DND-41 (cell line): ENCODE data around the gene HIGD1A.

Experiments used
- ATAC-seq: fragments of 200-7000 bp; cut with Tn5 transposase; 3 replicates; pipeline ENCODE4 v1.9.1; 2021; ENCODE audit warnings: low read depth; ENCODE audit not compliant: insufficient read depth
- DNase-seq: peaks from one replicate; pipeline ENCODE4 v3.0.0-alpha.2; 2020
- H2AFZ ChIP-seq: 2 replicates; pipeline ENCODE4 v1.6.0; 2012; ENCODE audit warnings: low read depth, low read length
- H3K27ac ChIP-seq: 2 replicates; pipeline ENCODE4 v1.5.1; 2012; ENCODE audit warnings: low read length, inconsistent platforms
- H3K27me3 ChIP-seq: fragments of 200-600 bp; sonication (generic); 2 replicates; pipeline ENCODE4 v1.6.0; 2012; ENCODE audit warnings: low read length, mild to moderate bottlenecking, inconsistent platforms; ENCODE audit not compliant: insufficient read depth, poor library complexity
- H3K36me3 ChIP-seq: 2 replicates; pipeline ENCODE4 v1.5.1; 2012; ENCODE audit warnings: low read length, inconsistent platforms; ENCODE audit not compliant: insufficient read depth
- H3K4me1 ChIP-seq: 2 replicates; pipeline ENCODE4 v1.5.1; 2012; ENCODE audit warnings: mild to moderate bottlenecking, low read length; ENCODE audit not compliant: insufficient read depth
- H3K4me2 ChIP-seq: 2 replicates; pipeline ENCODE4 v1.6.0; 2012; ENCODE audit warnings: mild to moderate bottlenecking, moderate library complexity, low read length, inconsistent platforms; ENCODE audit not compliant: insufficient read depth
- H3K4me3 ChIP-seq, 2 experiments: fragments of 200-600 bp in 1 of 2; shearing (Covaris generic) in 1 of 2; 2 replicates each; pipeline ENCODE4 v1.5.1; 2012 to 2016; ENCODE audit warnings: inconsistent platforms in 2 of 2, low read length in 2 of 2, mild to moderate bottlenecking in 2 of 2, low read depth in 1 of 2, moderate library complexity in 1 of 2
- H3K79me2 ChIP-seq: 2 replicates; pipeline ENCODE4 v1.6.0; 2012; ENCODE audit warnings: low read length, inconsistent platforms; ENCODE audit not compliant: insufficient read depth
- H3K9ac ChIP-seq: 2 replicates; pipeline ENCODE4 v1.6.0; 2012; ENCODE audit warnings: low read depth, mild to moderate bottlenecking, inconsistent platforms, low read length, moderate library complexity
- H3K9me3 ChIP-seq: 2 replicates; pipeline ENCODE4 v1.5.1; 2012; ENCODE audit warnings: low read length, moderate library complexity, mild to moderate bottlenecking, inconsistent platforms; ENCODE audit not compliant: insufficient read depth, severe bottlenecking
- H4K20me1 ChIP-seq: 2 replicates; pipeline ENCODE4 v1.6.0; 2012; ENCODE audit warnings: low read length; ENCODE audit not compliant: insufficient read depth
- EZH2 ChIP-seq: IDR thresholded peaks from 3 replicates; pipeline ENCODE4 v1.6.1; 2012; ENCODE audit warnings: borderline replicate concordance, low read depth, mild to moderate bottlenecking, moderate library complexity, low read length, inconsistent platforms; ENCODE audit not compliant: severe bottlenecking
- TF ChIP-seq, protein P1 (sequence below): IDR thresholded peaks from 2 replicates; pipeline ENCODE4 v1.5.1; 2012; ENCODE audit warnings: borderline replicate concordance, low read length, moderate library complexity, mild to moderate bottlenecking; ENCODE audit not compliant: poor library complexity, severe bottlenecking; ENCODE audit errors: extremely low read depth

Gene HIGD1A

DNA sequence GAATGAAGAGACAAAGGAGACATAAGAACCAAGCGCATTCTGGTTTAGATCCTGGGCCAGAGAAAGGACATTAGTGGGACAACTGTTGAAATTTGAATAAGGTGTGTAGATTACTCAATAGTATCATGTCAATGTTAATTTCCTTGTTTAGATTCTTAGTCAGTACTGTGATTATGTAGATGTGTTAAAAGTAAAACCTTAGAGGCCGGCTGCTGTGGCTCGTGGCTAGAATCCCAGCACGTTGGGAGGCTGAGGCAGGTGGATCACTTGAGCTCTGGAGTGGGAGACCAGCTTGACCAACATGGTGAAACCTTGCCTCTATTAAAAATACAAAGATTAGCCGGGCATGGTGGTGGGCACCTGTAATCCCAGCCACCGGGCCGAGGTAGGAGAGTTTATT, 44.7 kb upstream of the HIGD1A start:
- H3K27ac ChIP-seq = no peak overlapping the region
- H3K4me2 ChIP-seq = no peak overlapping the region
- TF ChIP-seq EZH2 = no peak
- TF ChIP-seq, protein P1, sequence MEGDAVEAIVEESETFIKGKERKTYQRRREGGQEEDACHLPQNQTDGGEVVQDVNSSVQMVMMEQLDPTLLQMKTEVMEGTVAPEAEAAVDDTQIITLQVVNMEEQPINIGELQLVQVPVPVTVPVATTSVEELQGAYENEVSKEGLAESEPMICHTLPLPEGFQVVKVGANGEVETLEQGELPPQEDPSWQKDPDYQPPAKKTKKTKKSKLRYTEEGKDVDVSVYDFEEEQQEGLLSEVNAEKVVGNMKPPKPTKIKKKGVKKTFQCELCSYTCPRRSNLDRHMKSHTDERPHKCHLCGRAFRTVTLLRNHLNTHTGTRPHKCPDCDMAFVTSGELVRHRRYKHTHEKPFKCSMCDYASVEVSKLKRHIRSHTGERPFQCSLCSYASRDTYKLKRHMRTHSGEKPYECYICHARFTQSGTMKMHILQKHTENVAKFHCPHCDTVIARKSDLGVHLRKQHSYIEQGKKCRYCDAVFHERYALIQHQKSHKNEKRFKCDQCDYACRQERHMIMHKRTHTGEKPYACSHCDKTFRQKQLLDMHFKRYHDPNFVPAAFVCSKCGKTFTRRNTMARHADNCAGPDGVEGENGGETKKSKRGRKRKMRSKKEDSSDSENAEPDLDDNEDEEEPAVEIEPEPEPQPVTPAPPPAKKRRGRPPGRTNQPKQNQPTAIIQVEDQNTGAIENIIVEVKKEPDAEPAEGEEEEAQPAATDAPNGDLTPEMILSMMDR = no peak
- H2AFZ ChIP-seq = no peak overlapping the region
- no peaks in the 10 kb centered on the region for H3K79me2 ChIP-seq
- ATAC-seq (no peak), DNase-seq (no peak)
- no peaks in the 10 kb centered on the region for H3K4me1 ChIP-seq
- no peaks in the 10 kb centered on the region for H4K20me1 ChIP-seq
- peaks cover 19% of the 10 kb centered on the region for H3K27me3 ChIP-seq
- H3K4me3 ChIP-seq = no peak overlapping the region
- H3K9me3 ChIP-seq = no peaks in the 10 kb centered on the region
- no peak overlapping the region for H3K9ac ChIP-seq
- no peaks in the 10 kb centered on the region for H3K36me3 ChIP-seq

DNA sequence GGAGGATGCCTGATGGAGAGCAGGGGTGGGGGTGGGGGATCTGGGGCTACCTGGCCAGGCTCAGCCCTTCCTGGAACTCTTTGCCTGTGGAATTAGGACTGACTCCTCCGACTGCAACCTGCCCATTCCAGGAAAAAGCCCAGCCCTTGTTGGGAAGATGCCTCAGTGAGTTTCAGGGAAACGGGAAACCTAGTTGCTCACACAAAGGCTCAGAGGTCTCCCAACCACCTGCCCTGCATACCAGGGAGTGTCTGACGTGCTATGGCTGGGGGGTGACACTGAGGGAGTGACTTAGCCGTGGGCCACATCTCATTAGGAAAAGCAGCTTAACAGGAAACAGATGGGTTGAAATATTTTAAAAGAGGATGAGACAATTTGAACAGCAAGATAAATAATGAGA, 43.4 kb upstream of the HIGD1A start:
- Histone ChIP-seq H3K4me2 (no peak overlapping the region), H3K27me3 (peaks cover 16% of the 10 kb centered on the region), H3K9ac (no peak overlapping the region), H2AFZ (no peak overlapping the region), H3K27ac (no peak overlapping the region), H3K4me3 (no peak overlapping the region), H3K79me2 (no peaks in the 10 kb centered on the region), H3K36me3 (no peaks in the 10 kb centered on the region), H3K4me1 (no peaks in the 10 kb centered on the region), H3K9me3 (no peaks in the 10 kb centered on the region), H4K20me1 (no peaks in the 10 kb centered on the region)
- ATAC-seq (no peak), DNase-seq (no peak)
- TF ChIP-seq, protein P1 = no peak
- TF ChIP-seq EZH2 = no peak

DNA sequence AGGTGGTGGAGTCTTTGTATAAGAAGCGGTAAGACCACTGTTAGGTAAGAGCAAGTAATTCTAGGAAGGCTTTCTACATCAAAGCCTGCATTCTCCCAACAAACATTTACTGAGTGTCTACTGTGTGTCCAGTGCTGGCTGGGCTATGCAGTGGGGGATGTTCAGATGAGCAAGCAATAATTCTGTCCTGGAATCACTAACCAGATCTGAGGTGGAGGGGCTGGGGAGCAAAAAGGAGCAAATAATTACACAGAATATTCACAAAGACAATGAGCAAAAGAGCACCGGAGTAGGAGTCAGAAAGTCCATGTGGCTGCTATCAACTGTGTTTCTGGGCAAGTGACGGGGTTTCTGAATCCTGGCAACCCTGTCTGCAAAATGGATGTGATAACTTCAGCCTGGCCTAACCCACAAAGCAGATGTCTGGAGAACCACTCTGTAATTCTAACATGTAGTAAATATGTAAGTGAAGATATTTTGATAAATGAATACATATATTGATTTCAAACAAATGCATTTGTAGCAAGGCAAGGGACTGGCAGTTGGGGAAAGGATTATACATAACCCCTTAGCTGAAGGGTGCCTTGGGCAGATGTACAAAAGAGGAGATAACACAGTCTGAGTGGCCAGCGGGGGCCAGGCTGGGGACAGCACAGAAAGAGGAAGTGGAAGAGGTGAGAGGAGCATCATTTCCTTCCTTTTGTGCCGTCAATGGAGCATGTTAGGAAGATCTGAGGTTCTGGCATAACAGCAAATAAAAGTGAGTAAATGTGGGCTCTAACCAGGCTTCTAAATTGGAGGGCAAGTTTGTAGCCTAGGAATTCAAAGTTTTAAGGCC, 42.6 kb upstream of the HIGD1A start:
- no peaks in the 10 kb centered on the region for H4K20me1 ChIP-seq
- no peak overlapping the region for H3K4me3 ChIP-seq
- DNase-seq = no peak
- peaks cover 13% of the 10 kb centered on the region for H3K27me3 ChIP-seq
- TF ChIP-seq, protein P1 = no peak
- TF ChIP-seq EZH2 = no peak
- no peak overlapping the region for H3K27ac ChIP-seq
- no peak for ATAC-seq
- H3K36me3 ChIP-seq = no peaks in the 10 kb centered on the region
- H3K9me3 ChIP-seq = no peaks in the 10 kb centered on the region
- H3K4me2 ChIP-seq = no peak overlapping the region
- H3K79me2 ChIP-seq = no peaks in the 10 kb centered on the region
- H3K9ac ChIP-seq = no peak overlapping the region
- no peaks in the 10 kb centered on the region for H3K4me1 ChIP-seq
- H2AFZ ChIP-seq = no peak overlapping the region
